GM18498 (cell line): ENCODE results near the gene PTBP2.
A peak's percentile ranks its signal among the peaks of the same experiment; 100 is the strongest.

Experiments
- ATAC-seq: cut with Tn5 transposase; IDR thresholded peaks from one replicate; pipeline ENCODE4 v1.9.1; 2021; ENCODE audit warnings: mild to moderate bottlenecking, moderate library complexity; ENCODE audit not compliant: unreplicated experiment

Gene PTBP2

GRCh38 chr1:96721416-96722160 is at the start of gene PTBP2:
Gene PTBP2, plus strand, starts transcription at chr1:96721784. Its CDS starts 81 bp downstream, at chr1:96721865.
- ATAC-seq, result peak; percentile 96

GRCh38 chr1:96674915-96675314 is 46.7 kb upstream of the PTBP2 start:
- ATAC-seq, result no peak

GRCh38 chr1:96682056-96682455 is 39.5 kb upstream of the PTBP2 start:
- no peak for ATAC-seq

- ATAC-seq, result no peak
Measured at GRCh38 chr1:96683931-96684330, 37.7 kb upstream of the PTBP2 start.

GRCh38 chr1:96684744-96685143 is 36.8 kb upstream of the PTBP2 start:
- ATAC-seq, result no peak

GRCh38 chr1:96688767-96689166 is 32.8 kb upstream of the PTBP2 start:
- no peak for ATAC-seq

- ATAC-seq, result no peak
Measured at GRCh38 chr1:96695954-96696353, 25.6 kb upstream of the PTBP2 start.

GRCh38 chr1:96698342-96698983 is 23.1 kb upstream of the PTBP2 start:
- ATAC-seq, result no peak

- no peak for ATAC-seq
Measured at GRCh38 chr1:96703186-96703585, 18.4 kb upstream of the PTBP2 start.

- ATAC-seq, result no peak
Measured at GRCh38 chr1:96707023-96707422, 14.6 kb upstream of the PTBP2 start.

GRCh38 chr1:96708482-96708881 is 13.1 kb upstream of the PTBP2 start:
- no peak for ATAC-seq

GRCh38 chr1:96710708-96711477 is 10.7 kb upstream of the PTBP2 start:
- no peak for ATAC-seq

GRCh38 chr1:96713649-96714048 is 7.9 kb upstream of the PTBP2 start:
- ATAC-seq, result no peak

GRCh38 chr1:96714881-96715280 is 6.7 kb upstream of the PTBP2 start:
- no peak for ATAC-seq

- no peak for ATAC-seq
Measured at GRCh38 chr1:96715482-96715881, 6.1 kb upstream of the PTBP2 start.

GRCh38 chr1:96721053-96721415 is 550 bp upstream of the PTBP2 start:
- ATAC-seq, result peak; percentile 6

GRCh38 chr1:96722161-96722922 is 758 bp downstream of the PTBP2 start:
- ATAC-seq, result peak; percentile 63

- ATAC-seq, result no peak
Measured at GRCh38 chr1:96722958-96723357, 1.4 kb downstream of the PTBP2 start.

GRCh38 chr1:96723377-96723776 is 1.8 kb downstream of the PTBP2 start:
- no peak for ATAC-seq

GRCh38 chr1:96723936-96724335 is 2.4 kb downstream of the PTBP2 start:
- no peak for ATAC-seq

- ATAC-seq, result no peak
Measured at GRCh38 chr1:96727860-96728259, 6.3 kb downstream of the PTBP2 start.
